HT1080 (cell line): Measurements from ENCODE around the gene ASB6. TPM values are rescaled to one million over a fixed set of nuclear protein-coding genes. Genes with fewer than 3 reads are reported as not detected.

Experiments
- DNase-seq: peaks from one replicate; pipeline ENCODE4 v3.0.0-alpha.2; 2015; ENCODE audit warnings: low read depth
- total RNA-seq: library from RNA; depleted of rRNA; stranded (reverse); fragments of >200 nt; shearing (Covaris generic); gene quantifications from 2 replicates; pipeline ENCODE4 v1.2.3, GENCODE V29; 2014; rRNA removed

Gene ASB6
- total RNA-seq, 1 experiment from 2014 or later, result 31.6 TPM

DNA sequence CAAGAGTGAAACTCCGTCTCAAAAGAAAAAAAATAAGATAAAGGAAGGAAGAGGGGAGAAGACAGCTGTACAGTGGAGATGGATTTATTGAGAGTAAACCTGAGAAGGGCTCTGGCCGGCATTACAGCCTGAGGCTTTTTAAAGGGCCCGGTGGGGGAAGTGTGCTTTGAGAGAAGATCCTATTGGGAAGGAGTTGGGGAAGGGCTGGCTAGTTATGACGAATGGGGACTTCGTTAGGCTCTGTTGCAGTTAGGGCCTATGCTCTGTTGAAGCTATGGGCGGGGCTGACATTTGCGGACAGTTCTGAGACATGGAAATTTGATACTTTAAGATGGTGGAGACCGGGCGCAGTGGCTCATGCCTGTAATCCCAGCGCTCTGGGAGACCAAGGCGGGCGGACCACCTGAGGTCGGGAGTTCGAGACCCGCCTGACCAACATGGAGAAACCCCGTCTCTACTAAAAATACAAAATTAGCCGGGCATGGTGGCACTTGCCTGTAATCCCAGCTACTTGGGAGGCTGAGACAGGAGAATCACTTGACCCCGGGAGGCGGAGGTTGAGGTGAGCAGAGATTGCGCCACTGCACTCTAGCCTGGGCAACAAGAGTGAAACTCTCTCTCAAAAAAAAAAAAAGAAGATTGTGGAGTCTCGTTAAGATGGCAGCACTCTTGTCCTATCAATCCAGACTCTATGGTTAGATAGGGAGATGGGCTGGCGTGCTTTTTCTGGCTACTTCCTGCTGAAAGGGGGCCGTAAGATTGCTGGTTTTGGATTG, 54.3 kb downstream of the ASB6 start:
- DNase-seq, result peak; percentile 35

DNA sequence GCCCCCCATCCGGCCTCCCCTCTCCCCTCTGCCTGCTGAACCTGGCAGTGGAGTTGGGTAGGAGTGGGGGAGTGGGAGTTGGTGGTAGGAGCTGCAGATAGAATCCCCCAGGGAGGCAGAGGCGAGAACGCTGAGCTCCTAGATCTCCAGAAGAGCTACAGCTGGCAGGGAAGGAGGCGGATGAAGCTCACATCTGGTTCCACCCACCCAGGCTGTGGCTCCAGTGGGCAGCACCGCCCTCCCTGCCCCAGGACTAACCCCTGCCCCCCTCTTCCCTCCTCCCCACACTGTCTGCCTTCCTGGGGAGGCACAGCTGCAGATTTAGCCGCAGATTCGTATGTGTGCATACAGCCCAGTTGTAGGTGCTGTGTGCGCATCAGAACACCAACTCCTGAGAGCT, 55.3 kb downstream of the ASB6 start:
- DNase-seq, result no peak

GRCh38 chr9:129586245-129586644, 55.7 kb downstream of the ASB6 start:
- DNase-seq, result no peak

DNA sequence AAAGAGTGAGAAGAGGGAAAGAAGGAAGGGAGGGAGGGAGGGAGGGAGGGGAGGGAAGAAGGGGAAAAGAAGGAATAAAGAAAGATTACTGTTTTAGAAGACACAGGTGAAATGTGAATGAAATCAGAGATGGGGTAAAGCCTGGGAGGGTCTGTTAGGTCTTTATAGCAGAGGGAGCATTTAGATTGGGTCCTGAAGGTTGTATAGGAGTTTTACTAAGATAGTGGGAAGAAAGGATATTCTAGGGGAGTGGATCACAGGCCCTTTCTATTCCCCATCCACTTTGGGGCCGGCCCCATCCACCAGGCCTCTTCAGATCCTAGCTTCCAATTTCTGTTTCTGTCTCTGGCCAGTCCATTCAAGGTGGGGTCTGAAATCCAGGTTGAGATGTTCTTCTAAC, 56.6 kb downstream of the ASB6 start:
- DNase-seq, result no peak

Other genes with a start within 250 kb of the ASB6 start
- not detected in 2 replicates for gene C9orf50, start 21.1 kb downstream of the ASB6 start, total RNA-seq
- gene NTMT1, start 16.0 kb downstream of the ASB6 start, total RNA-seq, result 65.9 and 66.4 TPM in 2 replicates
- not detected in 2 replicates for gene PRRX2, start 23.5 kb upstream of the ASB6 start, total RNA-seq
- 0.10 and 0.18 TPM in 2 replicates for gene PTGES, start 110.9 kb upstream of the ASB6 start, total RNA-seq
- 34.3 and 39.1 TPM in 2 replicates for gene TOR1B, start 161.0 kb upstream of the ASB6 start, total RNA-seq
- gene TOR1A, start 182.0 kb upstream of the ASB6 start, total RNA-seq, result 55.1 and 75.2 TPM in 2 replicates
- 86.5 and 101 TPM in 2 replicates for gene C9orf78, start 193.1 kb upstream of the ASB6 start, total RNA-seq
- 5.9 and 7.5 TPM in 2 replicates for gene USP20, start 193.3 kb upstream of the ASB6 start, total RNA-seq